ENCODE data around the gene RIPOR3. TPM values are rescaled to one million over a fixed set of nuclear protein-coding genes. Genes with fewer than 3 reads are reported as not detected.

RIPOR3 gene

Small RNA genes lying within 50 kb of the gene (microRNA-seq; reads per million reads assigned to microRNA genes)
- gene MIR1302-5, result not detected
- not detected for gene MIR645
